GM12872 (cell line): Measurements from ENCODE around the gene ARPC2.

ENCODE experiments used
- TF ChIP-seq, protein P1 (sequence below): IDR thresholded peaks from 3 replicates; pipeline ENCODE4 v1.5.1; 2011; ENCODE audit warnings: low read depth, mild to moderate bottlenecking, low read length, moderate library complexity; ENCODE audit not compliant: insufficient read depth

ARPC2 gene

GRCh38 chr2:218261423-218262236 lies 44.6 kb downstream of the ARPC2 start:
- TF ChIP-seq, protein P1, sequence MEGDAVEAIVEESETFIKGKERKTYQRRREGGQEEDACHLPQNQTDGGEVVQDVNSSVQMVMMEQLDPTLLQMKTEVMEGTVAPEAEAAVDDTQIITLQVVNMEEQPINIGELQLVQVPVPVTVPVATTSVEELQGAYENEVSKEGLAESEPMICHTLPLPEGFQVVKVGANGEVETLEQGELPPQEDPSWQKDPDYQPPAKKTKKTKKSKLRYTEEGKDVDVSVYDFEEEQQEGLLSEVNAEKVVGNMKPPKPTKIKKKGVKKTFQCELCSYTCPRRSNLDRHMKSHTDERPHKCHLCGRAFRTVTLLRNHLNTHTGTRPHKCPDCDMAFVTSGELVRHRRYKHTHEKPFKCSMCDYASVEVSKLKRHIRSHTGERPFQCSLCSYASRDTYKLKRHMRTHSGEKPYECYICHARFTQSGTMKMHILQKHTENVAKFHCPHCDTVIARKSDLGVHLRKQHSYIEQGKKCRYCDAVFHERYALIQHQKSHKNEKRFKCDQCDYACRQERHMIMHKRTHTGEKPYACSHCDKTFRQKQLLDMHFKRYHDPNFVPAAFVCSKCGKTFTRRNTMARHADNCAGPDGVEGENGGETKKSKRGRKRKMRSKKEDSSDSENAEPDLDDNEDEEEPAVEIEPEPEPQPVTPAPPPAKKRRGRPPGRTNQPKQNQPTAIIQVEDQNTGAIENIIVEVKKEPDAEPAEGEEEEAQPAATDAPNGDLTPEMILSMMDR: no peak

GRCh38 chr2:218262237-218262600 lies 45.2 kb downstream of the ARPC2 start:
- TF ChIP-seq, protein P1: no peak

- TF ChIP-seq, protein P1: no peak
Measured at GRCh38 chr2:218262631-218263586, 45.9 kb downstream of the ARPC2 start.

DNA sequence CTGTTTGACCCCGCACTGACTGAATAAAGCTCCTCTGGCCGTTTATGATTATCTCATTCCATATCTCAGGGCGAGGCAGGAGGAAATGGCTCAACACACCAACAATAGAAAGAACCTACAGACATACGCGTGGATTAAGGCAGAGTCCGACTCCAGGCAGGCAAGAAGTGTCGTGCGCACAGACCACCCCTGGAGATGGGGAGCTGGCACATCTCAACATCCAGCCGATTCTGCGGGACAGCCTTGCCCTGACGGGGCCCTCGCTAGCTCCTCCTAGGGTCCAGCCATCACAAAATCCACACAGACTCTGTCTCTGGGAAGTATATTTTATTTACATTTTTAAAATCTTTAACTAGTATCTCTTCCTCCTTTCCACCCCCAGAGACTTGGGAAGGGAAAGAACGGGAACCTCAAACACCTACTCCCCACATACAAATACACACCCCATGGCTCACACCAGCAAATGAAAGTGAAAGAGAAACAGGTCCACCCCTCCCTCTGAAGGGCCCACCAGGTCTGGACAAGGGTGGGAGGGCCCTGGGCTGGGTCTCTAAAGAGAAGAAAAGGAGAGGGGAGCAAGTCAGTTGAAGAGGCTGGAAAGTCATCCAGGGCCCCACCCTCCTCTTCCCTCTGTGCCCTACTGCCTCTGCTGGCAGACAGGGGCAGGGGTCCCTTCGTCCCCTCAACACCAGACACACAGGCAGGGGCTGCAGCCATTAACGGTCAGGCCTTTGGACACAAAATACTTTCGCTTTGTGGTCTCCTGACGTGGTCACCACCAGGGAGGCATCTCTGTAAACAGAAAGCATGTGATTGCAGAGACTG lies 47.0 kb downstream of the ARPC2 start:
- TF ChIP-seq, protein P1: no peak

DNA sequence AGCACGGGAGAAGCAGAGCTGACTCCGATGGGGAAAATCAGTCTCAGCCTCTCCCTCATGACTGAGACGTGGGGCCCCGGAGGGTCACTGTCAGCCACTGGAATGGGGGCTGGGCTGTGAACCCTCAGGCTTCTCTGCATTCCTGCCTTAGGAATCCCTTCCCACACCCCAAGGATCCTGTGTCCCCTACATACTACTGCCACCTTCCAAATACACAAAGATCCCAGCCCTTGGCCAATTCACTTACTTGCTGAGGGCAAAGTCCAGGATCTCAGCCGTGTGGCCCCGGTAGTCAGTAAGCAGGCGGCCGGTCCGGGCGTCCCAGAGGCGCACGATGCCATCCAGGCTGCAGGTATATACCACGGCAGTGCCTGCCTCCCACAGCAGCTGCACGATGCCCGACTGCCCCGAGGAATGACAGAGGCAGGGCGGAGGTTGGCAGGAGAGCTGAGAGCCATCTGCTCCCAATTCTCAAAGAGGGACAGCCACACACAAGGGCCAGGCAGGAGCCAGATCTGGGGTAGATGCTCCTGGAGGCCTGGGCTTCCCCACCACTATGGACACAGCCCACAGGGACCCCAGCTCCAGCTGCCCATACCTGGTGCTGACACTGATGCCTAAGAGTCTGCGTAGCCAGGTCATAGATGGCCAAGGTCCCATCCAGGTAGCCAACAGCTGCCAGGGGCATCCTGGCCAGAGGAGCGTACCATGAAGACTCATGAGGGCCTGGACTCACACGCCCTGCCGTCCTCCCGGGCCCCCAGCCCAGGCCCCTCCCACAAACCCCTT lies 48.0 kb downstream of the ARPC2 start:
- TF ChIP-seq, protein P1: no peak

DNA sequence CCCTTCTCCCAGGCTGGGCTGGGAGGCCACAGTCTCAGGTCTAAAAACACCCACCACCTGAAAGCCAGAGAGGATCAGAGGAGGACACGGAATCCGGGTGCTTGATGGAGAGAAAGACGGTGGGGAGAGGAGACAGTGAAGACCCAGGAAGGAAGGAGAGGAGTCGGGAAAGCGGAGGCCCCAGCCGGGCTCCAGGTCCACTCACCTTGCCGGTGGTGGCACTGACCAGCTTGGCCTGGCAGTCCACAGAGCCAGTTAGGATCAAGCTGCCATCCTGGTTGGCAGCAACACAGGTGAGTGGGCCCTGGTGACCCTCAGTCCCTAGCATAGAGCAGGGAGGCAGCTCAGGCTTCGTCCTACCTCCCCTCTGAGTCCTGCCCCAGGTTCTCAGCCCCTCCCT lies 48.6 kb downstream of the ARPC2 start:
- TF ChIP-seq, protein P1: no peak
